SH-SY5Y (cell line): Measurements from ENCODE around the gene OR2T4.

Experiments
- GATA2 ChIP-seq: IDR thresholded peaks from 2 replicates; pipeline ENCODE4 v1.6.1; 2011; ENCODE audit warnings: mild to moderate bottlenecking, low read depth, low read length
- GATA3 ChIP-seq: IDR thresholded peaks from 2 replicates; pipeline ENCODE4 v1.6.1; 2011; ENCODE audit warnings: low read depth, mild to moderate bottlenecking, low read length, moderate library complexity

DNA sequence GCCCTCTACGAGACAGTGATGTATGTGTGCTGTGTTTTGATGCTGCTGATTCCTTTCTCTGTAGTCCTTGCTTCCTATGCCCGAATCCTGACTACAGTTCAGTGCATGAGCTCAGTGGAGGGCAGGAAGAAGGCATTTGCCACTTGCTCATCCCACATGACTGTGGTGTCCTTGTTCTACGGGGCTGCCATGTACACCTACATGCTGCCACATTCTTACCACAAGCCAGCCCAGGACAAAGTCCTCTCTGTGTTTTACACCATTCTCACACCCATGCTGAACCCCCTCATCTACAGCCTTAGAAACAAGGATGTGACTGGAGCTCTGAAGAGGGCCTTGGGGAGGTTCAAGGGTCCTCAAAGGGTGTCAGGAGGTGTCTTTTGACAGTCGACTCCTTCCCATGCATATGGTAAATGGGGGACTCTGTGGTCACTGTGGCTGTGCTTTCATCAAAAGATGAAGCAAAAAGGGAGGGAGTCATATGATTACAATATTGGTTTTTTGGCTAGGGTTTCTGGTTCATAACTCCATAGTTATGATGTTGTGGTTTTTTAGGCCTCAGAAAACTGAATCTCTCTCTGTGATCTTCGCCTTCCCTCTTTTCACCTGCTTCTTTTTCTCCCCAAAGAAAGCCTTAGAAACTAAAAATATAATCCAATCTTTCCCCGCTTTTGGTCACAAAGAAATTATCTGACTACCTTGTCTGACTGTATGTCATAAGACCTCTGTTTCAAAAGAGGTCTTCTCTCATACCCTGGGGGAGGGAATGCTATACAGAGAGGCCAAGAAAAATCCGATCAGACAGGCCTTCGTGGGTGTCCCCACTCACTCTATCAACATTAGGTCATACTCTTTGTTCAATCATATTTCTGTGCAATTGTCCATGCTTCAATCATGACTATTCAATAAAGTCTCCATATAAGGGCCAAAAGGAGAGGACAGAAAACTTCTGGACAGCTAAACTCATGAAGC lies 45.5 kb downstream of the OR2T4 start:
- TF ChIP-seq GATA3 (no peak), GATA2 (no peak)
